Superior temporal gyrus (tissue), 1 donor: ENCODE measurements around the gene TELO2.
"Not testable (repeated sequence)": the region's sequence is repeated elsewhere in the genome, so short reads cannot be mapped to it uniquely, and the experiment has no call there.

Experiments
- DNase-seq: peaks from one replicate; pipeline ENCODE4 v3.0.0-alpha.2; 2016; ENCODE audit errors: extremely low spot score

The TELO2 gene

DNA sequence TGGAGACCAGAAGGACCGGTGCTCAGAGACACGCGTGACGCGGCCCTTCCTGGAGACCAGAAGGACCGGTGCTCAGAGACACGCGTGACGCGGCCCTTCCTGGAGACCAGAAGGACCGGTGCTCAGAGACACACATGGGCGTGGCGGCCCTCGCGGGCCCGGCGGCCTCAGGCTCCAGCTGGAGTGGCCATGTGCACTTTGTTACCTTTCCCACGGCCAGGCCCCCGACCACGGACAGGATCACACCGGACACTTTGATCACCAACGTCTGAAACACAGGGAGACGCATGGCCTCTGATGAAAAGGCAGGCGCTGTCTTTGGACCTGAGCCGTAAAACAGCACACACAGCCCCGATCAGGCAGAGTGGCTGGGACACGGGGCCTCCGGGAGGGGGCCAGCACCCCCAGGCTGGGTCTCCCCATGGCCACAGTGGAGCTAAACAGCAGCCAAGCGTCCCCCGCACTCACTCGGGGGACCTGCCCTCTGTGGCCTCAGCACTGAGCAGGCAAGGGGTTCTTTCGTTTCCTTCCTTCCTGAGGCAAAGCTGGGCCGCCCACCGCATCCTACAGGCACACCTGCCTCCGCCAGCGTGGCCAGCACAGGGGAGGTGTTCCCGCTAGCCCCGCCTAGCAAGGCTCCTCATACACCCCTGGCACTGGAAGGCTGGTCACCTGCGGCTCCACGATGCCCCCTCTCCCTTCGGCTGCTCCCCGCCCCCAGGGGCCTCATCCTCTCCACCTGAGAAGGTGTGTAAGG lies 35.5 kb upstream of the TELO2 start:
- no peak for DNase-seq

DNA sequence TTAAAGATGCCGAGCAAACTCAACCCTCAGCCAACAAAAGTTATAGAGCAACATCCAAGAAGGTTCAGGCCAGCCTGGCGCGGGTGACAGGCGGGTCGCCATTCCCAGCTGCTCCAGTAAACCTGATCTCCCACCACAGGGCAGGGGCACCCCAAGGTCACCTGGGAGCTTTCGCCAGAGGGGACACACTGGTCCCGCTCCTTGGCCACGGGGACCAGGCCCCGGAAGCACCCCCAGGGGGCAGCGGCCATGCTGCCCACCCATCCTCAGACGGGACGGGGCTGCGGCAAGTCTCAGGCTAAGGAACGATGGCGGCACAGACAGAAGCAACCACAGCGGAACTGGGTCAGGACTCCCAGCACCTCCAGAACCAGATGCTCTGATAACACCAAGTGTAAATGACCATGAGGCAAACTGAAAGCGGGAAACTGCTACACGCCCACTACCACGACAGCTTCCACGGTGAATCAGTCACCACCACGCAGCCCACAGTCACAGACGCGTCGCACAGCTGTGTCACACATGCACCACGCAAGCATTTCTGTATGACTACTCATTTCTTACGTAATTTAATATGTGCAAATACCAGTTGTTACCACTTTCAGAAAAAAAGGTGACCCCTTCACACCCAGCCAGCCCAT lies 34.7 kb upstream of the TELO2 start:
- DNase-seq, result peak; percentile 10

DNA sequence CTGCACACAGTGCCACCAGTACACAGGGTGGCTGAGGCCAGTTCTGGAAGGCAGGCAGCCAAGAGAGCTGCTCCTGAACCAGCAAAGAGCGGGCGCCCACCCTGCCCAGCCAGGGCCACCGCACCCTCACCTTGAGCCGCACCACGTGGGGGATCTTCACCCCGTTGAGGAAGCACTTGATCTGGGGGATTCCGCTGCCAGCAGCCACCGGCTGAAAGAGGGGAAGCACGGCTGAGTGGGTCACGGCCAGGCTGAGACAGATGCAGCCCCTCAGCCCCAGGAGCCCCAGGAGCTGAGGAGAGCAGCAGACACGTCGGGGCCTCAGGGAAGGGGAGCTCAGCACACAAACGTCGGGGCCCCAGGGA lies 34.2 kb upstream of the TELO2 start:
- DNase-seq, result no peak

DNA sequence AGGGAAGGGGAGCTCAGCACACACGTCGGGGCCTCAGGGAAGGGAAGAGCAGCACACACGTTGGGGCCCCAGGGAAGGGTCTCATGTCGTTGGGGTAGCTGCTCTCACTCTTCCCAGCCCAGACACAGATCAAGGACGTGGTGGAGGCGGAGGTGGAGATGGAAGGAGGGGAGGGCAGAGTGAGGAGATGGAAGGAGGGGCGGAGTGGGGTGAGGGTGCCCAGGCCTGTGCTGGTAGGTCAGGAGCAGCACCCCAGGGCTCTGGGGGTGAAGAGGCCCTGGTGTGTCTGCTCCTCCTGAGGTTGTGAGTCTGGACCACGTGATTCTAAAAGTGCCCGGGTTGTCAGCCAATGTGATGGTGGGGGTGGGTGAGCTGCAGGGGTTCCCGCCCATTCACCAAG lies 33.2 kb upstream of the TELO2 start:
- no peak for DNase-seq

DNA sequence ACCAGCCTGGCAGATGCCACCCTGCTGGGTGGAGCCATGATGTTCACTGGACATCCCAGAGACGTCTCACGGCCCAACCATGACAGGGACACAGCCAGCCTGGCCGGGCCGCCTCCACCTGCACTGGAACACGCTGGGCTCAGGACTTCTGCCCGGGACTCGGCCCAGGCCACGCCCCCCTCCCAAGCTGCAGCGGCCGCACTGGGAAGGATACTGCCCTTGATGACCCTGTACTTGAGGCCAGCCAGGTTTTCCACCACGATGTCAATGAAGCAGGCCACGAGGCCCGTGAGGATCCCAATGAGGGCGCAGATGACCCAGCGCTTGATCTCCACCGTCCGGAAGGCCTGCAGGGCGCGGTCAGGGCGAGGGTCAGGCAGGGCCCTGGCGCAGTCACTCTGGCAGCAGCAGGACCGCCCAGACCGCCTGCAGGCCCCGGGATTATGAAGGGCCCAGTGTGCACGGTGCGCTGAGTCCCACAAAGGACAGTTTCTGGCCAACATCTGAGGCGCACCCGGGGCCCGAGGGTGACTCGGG lies 32.5 kb upstream of the TELO2 start:
- no peak for DNase-seq

DNA sequence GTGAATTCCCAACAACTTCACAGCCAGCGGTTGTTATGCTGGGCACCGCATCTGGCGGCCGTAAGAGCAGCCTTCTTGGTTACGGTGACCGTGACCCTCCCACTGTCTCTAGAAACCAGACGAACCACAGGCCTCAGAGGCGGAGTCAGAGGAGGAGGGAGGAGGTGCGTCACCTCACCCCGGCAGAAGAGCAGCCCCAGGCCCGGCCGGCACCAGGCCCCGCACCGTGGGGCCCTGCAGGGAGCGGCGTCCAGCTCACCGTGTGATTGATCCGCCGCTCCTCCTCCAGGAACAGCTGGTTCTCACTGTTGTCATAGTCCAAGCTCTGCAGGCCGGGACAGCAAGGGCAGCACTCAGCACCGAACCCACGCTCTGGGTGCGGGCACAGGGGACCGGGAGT lies 32.0 kb upstream of the TELO2 start:
- DNase-seq, result no peak

DNA sequence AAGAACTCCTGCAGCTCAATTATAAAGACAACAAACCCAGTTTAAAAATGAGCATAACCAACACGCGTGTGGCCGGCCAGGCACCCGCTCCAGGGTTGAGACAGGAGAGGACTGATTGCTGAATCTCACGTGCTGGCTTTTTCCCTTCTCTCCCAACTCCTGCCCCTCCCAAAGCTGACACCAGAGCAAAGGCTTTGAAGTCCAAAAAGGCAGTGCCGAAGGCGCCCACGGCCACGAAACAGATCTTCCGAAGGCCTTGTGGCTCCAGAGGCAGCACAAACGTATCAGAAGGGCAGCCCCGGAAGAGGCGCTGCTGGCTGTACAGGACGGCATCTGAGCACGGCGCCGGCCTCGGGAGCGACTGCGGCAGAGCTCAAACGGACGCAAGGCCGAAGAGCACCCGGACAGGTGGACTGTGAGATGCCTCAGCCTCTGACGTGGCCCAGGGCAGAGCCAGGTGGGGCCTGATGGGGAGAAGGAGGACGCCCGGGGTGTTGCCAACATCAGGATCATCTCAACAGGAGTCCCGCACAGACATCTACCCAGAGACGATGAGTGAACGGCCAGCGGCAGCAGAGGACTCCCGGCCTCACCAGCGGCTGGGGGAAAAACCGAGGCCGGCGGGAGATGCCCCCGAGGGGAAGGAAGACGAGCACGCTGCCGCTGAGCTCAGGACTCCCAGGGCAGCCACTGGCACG lies 28.8 kb upstream of the TELO2 start:
- no peak for DNase-seq

DNA sequence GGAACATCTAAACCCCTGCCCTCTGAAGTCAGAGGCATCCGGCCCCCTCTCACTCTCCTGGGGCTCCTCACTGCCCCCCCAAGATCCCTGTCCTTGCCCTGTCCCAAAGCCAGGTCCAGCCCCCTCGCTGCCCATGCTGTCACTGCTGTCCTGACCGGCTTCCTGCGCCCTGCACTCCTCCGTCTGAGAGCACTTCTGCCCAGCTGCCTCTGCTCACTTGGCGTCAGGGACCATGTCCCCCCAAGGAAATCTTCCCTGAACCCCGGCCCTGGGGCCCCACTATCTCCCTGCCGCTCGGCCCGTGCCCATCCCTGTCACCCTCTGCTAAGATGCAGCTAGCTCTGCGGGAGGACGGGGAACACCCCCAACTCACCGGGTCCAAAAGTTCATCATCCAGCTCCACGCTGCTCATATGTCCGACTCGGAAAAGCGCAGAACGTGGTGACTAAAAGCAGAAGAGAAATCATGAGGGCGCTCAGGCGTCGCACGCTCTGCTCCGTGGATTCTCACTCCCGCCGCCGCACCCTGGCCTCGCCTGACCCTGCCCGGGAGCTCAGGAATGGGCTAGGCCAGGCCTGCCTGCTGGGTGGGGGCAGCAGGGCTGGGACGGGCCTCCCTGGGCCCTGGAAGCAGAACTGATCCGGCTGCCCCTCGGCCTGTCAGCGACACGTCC lies 28.1 kb upstream of the TELO2 start:
- no peak for DNase-seq

DNA sequence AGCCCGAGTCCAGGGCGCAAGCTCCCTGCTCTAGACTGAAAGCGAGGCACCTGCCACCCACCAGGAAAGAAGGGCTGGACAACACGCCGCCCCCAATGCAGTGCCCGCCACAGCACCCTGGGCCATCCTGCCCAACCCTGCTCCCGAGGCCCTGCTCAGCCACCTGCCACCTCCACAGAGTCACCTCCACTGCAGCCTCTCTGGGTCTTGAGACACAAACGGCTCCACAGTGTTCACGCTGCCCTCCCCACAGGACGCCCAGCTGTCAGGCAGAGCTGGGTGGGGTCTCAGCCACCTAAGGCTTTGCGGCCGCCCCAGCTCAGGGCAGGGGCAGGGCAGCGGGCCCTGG lies 27.6 kb upstream of the TELO2 start:
- DNase-seq, result no peak

DNA sequence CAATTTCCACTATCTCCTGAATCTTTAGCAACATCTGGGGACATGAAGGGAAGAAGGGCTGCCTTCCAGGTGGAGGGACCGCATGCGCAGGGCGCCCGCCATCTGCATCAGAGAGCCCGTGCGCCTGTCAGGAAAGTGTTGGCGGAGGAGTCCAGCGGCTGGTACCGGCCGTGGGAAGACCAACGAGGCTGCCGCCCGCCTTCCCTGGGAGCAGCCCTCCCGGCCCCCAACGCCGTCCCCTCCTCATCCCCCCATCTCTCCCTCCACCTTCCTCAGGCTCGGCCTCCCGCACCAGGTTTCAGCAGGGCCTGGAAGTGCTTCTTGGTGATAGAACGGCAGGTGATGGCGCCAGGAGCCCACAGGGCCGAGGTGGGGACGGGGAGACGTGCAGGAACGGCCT lies 27.1 kb upstream of the TELO2 start:
- no peak for DNase-seq

DNA sequence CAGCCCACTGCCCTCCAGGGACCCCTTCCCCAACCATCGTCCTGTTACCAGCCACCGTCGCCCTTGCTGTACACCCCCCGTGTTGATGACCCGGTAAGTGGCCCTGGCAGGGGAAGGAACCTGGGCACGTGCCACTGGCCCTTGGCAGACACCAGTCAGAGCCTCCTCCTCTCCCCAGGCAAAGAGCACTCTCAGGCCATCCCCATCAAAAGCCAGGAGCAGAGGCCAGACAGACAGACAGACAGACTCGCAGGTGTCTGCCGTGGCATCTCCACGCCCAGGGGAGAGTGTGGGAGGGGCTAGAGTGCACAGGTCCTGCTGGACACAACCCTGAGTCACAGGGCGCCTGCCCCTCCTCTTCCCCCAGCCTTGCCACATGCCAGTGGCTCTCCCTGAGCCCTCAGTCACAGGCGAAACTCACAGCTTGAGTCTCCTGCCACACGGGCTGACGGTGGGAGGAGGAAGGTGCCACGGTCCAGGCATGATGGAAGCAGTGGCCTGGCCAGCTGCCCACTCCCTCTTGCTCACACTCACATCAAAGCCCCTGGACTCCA lies 26.1 kb upstream of the TELO2 start:
- no peak for DNase-seq

DNA sequence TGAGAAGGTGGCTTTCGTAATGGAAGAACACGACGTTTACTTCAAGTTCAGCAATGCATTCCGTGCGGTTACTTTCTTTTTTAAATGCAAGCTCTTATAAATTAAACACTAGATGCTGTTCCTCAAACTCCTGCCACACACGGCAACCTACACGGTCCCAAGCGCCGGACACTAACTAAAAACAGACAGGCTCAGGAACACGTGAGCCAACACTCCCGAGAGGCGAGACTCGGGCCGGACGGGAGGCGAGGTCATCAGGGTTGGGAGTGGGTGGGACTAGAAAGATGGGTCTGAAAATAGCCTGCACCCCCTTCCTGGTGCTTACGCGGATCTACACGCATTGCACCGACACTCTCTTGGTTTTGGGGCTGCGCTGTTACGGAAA lies 24.7 kb upstream of the TELO2 start:
- DNase-seq, result no peak

DNA sequence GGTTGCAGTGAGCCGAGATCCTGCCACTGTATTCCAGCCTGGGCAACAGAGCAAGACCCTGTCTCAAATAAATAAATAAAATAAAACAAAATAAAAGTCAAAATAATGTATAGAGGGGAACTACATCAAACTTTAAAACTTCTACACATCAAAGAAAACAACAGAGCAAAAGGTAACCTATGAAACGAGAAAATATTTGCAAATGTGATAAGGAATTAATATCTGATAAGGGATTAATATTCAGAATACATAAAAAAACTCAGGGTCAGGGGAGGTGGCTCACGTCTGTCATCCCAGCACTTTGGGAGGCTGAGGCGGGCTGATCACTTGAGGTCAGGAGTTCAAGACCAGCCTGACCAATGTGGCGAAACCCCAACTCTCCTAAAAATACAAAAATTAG lies 24.0 kb upstream of the TELO2 start:
- not testable (repeated sequence) for DNase-seq

DNA sequence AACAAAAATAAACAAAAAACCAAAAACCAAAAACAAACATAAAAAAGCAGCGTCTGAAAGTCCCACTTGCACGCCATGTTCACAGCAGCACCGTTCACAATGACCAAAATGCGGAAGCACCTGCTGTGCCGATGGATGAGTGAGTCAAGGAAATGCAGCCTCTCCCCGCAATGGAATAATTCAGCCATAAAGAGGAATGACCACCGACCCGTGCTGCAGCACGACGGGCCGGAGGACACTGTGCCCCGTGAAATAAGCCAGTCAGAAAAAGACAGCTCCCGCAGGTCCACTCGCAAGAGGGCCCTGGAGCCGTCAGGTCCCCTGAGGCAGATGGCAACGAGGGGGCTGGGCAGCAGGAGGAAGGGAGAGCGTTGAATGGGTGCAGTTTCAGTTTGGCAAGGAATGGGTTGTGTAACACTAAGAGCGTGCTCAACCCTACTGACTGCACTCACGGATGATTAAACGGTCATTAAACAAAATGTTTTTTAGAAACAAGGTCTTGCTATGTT lies 23.4 kb upstream of the TELO2 start:
- no peak for DNase-seq

DNA sequence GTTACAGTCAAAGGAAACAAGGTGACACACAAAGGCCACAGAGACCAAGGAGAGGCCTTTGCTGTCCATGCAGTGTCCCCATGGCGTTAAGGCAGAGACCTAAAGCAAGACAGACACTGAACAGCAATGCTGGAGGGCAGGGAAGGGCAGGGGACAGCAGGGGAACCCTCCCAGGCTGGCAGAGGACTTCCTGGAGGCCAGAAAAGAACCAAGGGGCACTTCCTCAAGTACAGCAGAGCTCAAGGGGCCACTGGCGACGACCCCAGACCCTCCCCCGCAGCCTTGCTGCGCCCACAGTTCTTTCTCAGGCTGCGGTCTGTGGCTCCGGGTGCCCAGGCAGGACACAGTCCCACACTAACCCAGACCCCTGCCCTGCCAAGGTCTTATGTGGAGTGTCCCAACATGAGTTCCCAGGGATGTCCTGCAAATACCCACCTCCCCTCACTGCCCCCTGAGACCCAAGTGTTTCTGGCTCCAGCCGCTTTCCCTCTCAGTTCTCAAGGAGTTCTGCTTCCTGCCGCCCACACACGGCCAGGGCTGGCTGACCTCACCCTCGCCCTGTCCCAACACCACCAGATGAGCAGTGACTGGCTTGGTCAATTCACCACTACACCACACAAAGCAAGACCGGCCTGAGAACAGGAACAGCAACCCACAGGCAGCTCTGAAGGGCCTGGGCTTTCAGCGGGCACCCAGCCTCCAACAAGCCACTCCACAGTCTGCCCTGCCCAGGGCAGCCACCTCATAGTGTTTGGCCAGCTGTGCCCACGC lies 22.5 kb upstream of the TELO2 start:
- no peak for DNase-seq

DNA sequence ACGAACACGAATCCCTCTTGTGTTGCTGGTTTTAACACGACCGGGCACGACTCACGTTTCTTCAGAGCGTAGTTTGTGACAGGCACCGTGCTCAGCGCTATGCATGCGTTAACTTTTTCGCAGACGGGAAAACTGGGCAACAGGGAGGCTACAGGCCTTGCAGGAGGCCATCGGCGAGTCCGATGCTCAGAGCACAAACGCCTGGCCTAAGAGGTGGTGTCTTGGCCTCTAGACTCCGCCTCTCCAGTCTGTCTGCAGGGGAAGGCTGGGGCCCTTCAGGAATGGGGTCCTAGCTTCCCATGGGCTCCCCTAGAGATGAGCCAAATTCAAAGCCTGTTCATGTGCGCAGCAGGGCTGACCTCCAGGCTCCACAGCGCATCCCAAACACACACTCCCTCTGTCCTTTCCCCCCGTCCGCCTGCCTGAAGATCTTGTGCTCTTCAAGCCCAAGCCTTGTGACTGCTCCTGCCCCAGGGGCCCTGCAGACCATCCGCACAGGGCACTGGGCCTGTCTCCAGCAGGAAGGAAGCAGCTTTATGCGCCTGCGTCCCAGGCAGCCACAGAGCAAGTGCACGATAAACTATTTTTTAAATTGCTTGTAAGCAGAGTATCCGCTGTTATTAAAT lies 21.5 kb upstream of the TELO2 start:
- no peak for DNase-seq

DNA sequence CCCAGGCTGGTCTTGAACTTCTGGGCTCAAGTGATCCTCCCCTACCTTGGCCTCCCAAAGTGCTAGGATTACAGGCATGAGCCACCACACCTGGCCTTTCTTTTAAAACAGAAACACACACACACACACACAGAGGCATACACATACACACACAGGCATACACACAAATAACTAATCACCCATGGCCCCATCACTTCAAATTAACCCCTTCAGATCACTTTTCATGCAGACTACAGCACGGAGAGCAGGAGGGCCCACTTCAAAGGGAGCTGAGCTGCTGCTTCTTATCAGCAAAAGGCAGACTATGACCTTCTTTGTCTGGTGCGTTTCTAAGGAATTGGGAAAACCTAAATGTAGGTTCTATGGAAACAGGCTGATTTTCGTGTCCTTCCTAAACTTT lies 20.2 kb upstream of the TELO2 start:
- no peak for DNase-seq

DNA sequence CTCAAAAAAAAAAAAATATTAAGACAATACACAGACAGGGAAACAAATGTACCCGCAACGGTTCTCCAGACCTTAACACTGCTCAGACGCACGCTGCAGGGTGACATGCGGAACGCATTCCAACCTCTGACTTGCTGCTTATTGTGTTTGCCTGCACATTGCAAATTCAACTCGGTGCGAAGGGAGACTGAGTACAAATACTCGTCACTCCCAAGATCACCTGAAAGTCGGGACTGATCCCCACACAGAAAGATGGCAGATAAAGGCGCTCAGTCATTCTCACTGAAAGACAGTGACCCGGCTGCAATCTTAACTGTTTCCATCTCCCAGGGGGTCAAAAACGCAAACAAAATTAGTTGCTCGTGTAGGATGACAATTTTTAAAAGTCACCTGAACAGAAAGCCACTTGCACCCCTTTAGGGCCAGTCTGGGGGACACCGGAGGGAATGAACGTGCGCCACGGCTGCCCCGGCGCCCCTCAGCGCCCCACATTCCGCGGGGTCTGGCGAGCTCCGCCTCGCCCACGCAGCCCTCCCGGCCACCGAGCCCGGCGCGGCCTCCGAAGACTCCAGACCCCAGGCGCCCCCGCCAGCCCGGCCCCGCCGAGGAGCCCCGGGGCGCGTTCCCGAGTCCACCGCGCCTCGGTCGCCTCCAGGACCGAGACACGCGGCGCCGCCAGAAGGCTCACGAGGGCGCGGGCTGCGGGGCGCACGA lies 18.9 kb upstream of the TELO2 start:
- no peak for DNase-seq

DNA sequence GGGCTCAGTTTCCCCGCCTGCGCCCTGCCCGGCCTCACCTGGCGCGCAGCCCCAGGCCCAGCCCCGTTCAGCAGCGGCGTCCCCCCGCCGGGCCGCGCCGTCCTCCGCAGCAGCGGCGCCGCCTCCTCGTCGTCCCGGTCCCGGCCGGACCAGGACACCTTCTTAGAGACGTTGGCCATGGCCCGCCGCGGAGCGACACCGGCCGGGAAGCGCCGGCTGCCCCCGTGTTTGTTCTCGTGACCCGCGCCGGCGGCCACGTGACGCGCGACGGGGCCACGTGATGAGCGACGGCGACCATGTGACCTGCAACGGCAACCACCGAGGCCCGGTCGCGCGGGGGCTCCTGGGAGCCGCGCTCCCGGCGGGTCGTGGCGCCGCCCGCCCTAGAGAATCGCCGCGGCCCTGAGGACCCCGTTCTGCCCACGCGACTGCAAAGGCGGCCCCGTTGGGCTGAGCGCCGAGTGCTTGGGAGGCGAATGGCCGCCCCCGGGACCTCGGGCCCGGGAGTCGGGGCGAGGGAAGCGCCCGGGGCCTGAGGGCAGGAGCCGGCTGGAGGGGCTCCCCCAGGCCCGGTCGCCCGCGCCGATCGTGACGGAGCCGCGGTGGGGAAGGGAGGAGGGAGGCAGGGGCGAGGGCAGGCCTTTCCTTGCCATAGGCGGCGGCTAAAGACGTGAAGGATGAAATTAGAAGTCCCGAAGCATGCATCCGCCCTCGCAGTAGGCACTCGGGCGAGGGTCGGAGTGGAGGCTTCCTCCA lies 18.2 kb upstream of the TELO2 start, which contains the start of gene CLCN7:
TSS of gene CLCN7 (minus strand) at position 233 of the 756 bp plus-strand sequence. CDS start at position 179, 54 bp downstream.
- DNase-seq, result peak; percentile 74
